LNCaP clone FGC (cell line): ENCODE measurements around the gene CKM.

ENCODE experiments used
- DNase-seq: peaks from one replicate; pipeline ENCODE4 v3.0.0-alpha.2; 2011; ENCODE audit warnings: low read depth
- H3K4me3 ChIP-seq: 2 replicates; pipeline ENCODE4 v1.5.1; 2011; ENCODE audit warnings: mild to moderate bottlenecking, low read depth, low read length, control low read depth
- CTCF ChIP-seq: IDR thresholded peaks from 2 replicates; pipeline ENCODE4 v1.5.1; 2012; ENCODE audit warnings: mild to moderate bottlenecking; ENCODE audit not compliant: control insufficient read depth, insufficient read depth; ENCODE audit errors: extremely low read depth

The CKM gene

GRCh38 chr19:45306518-45307027, 16.1 kb downstream of the CKM start:
- no peak overlapping the region for H3K4me3 ChIP-seq
- no peak for TF ChIP-seq CTCF
- no peak for DNase-seq

- no peak for DNase-seq
- no peak overlapping the region for H3K4me3 ChIP-seq
- no peak for TF ChIP-seq CTCF
Measured at GRCh38 chr19:45306040-45306439, 16.6 kb downstream of the CKM start.

- TF ChIP-seq CTCF, result no peak
- no peak overlapping the region for H3K4me3 ChIP-seq
- DNase-seq, result no peak
Measured at GRCh38 chr19:45305421-45305820, 17.3 kb downstream of the CKM start.

DNA sequence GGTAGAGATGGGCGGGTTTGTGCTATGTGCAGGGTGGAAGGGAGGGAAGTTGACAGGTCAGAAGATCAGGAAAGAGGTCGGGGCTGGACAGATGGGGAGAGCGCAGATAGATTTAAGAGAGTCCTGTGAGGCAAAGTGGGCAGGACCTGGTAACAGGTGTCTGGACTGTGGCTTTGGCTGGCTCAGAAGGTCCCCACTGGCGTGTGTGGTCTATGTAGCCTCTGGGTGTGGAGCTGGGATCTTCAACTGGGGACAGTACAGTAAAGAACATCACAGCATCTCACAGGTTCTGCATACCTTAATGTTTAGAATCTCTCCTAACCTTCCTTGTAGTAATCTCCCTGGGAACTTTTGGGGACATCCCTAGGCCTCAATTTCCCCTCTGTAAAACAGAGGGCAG, 17.7 kb downstream of the CKM start:
- DNase-seq, result no peak
- no peak overlapping the region for H3K4me3 ChIP-seq
- TF ChIP-seq CTCF, result no peak

DNA sequence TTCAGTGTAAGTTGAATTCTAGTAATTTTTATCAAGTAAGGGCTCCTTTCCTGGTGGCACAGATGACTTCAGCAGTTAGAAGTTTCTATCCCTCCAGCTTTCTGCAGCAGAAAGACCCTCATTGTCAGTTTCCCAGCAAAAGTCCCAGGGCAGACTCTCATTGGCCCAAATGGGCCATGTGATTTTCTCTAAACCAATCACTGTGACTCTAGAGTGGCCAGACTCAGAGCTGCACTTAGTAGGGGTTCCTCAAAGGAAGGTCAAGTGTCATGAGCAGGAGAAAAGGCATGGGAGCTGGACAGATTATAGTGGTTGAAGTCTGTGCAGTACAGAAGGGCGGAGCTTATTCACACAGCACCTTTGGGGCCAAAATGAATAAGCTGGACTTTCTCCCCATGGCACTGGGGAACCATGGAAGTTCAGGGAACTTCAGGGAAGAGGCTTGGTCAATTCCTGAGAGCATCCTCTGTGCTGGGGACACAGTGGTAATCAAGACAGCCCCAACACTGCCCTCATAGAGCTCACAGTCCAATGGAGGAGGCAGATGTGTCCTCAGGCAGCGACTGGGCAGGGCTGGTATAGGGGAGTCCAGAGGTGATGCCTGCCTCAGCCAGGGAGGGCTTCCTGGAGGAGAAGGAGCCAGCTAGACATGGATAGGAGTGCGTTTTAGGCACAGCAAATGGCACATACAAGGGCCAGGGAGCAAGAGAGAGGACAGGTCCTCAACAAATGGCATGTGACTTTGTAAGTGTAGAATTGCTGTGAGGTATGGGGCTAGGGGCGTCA, 18.3 kb downstream of the CKM start:
- no peak overlapping the region for H3K4me3 ChIP-seq
- no peak for TF ChIP-seq CTCF
- DNase-seq, result no peak

DNA sequence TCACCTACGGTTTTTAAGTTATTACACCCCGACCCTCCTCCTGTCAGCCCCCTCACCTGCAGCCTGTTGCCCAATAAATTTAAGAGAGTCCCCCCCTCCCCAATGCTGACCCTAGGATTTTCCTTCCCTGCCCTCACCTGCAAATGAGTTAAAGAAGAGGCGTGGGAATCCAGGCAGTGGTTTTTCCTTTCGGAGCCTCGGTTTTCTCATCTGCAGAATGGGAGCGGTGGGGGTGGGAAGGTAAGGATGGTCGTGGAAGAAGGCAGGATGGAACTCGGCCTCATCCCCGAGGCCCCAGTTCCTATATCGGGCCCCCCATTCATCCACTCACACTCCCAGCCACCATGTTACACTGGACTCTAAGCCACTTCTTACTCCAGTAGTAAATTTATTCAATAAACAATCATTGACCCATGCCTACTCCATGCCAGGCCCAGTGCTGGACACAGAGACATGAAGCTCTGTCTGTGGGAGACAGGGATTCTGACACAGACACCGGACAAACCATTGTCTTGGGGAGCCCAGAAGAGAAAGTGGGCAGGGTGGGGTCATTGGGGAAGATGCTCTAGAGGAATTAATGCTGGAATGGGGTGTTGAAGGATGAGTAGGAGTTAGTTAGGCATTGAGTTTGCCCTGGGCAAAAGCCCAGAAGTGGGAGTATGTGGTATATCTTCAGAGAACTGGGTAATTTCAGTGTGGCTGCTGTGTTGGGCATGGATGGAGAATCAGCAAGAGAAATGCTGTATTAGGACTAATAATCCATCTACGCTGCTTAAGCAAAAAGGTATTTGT, 19.2 kb downstream of the CKM start:
- no peak overlapping the region for H3K4me3 ChIP-seq
- DNase-seq, result no peak
- TF ChIP-seq CTCF, result no peak
